Activated naive CD4-positive, alpha-beta T cell treated with anti-CD3 and anti-CD28 coated beads, Interleukin-2, amount 50 U/mL, for 16 hours (primary cell): ENCODE measurements around the gene DNER.
"Not testable (repeated sequence)": the region's sequence is repeated elsewhere in the genome, so short reads cannot be mapped to it uniquely, and the experiment has no call there.

Experiments
- DNase-seq: peaks from one replicate; pipeline ENCODE4 v3.0.0-alpha.2; 2020

Gene DNER

DNA sequence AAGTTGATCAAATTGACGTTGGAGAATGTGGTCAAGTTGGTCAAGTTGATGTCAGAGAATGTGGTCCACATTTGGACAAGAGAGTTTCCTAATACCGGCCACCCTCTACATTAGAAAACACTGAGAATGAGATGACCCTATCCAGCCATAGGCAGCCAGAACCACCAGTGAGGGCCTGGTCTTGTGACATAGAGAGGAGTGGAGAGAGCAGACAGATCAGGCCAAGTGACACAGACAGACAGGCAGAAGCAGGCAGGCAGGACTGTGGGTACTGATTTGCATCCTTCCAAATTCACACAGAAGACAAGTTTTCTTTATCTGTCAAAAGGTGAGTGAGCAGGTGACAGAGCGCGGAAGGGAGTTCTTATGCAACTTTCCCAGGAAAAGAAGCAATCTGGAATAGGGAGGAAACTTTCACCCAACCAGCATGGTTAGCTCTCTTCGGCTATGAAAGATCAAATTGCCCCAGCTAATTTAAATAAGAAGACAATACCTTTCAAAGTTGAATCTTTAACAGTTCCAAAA, 334.2 kb downstream of the DNER start:
- DNase-seq: no peak

DNA sequence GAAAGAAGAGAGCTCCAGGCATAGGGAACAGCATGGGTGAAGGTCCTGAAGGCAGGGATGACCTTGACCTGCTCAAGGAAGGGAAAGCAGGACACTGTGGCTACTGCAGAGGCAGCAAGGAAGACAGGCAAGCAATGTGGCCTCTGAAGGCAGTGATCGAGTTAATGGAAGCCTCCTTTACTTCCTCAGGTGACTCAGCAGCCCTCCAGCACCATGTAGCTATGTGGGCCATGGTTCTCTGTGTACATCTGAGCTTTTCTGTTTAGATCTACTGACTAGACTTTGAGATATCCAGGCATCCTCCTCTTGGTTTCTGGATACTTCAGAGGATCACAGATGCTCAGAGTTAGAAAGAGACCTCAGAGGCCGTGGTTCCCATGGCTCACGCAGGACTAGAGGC, 336.0 kb downstream of the DNER start:
- no peak for DNase-seq

DNA sequence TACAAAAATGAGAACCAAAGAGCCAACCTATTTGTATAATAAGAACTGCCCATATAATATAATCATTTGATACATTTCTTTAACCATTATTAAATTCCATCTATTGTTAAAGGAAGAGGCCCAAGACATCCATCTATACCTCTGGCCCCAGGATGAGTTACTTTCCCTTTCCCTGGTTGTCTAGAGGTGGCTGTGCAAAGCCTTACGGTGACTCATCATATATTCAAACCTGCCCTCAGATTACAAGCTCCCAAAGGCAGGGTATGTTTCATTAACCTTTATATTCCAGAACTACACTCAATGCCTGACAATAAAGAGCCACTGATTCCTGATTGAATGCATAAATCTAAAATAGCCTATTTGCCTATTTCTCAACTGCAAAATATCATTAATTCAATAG, 337.5 kb downstream of the DNER start:
- no peak for DNase-seq

DNA sequence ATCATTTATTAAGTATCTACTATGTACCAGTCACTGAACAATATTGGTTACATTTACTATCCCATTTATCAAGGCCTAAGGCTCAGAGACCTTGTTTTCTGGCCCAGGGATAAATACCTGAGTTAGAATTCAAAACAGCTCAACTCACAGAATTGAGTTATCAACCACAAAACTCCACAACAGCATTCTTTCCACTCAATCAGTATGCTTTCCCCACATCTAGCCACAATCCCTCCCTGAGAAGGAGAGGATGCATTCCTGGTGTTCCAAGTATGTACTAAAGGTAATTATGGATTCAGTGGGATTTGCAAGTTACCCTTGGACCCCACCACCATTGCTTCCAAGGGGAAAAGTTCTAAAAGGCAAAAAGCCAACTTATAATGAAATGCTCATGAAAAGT, 339.1 kb downstream of the DNER start:
- no peak for DNase-seq

DNA sequence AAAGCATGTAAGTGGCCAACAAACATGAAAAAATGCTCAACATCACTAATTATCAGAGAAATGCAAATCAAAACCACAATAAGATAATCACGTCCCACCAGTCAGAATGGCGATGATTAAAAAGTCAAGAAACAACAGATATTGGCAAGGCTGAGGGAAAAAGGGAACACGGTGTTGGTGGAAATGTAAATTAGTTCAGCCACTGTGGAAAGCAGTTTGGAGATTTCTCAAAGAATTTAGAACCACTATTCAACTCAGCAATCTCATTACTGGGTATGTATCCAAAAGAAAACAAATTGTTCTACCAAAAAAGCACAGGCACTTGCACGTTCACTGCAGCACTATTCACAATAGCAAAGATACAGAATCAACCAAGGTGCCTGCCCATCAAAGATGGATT, 341.0 kb downstream of the DNER start:
- not testable (repeated sequence) for DNase-seq

DNA sequence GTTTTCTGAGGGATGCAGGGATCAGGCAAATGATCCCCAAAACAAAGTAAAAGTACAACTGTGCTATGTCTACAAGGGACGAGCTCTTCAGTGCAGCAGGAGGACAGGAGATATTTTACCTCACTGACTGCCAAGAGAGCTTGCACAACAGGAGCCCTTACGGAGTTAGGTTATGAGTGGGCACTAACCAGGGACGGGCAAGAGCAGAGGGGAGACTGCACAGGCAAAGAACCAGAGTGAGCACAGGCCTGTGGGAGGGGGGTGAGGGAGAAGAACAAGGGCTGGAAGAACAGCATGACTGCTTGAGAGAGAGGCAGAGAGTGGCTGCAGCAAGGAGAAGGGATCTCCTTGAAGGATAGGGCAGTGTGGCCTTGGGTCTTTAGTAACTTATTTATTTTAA, 342.1 kb downstream of the DNER start:
- no peak for DNase-seq

DNA sequence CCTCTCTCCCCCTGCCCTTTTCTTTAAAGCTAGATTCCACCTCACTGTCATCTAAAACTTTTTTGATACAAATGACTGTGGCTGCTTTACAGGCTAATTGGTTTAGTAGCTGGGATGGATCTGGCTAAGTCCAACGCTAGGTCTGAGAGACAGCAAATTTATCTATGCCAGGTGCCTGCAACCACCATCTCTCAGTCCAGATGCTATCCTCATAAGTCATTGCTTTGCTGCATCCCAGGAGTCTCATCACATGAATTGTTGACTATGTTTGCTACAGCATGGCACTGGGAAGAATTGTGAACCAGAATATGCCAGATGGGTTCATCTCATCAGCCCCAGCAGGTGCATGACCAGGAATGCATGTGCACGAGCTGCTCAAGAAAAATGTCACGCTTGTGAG, 343.3 kb downstream of the DNER start:
- DNase-seq: no peak

DNA sequence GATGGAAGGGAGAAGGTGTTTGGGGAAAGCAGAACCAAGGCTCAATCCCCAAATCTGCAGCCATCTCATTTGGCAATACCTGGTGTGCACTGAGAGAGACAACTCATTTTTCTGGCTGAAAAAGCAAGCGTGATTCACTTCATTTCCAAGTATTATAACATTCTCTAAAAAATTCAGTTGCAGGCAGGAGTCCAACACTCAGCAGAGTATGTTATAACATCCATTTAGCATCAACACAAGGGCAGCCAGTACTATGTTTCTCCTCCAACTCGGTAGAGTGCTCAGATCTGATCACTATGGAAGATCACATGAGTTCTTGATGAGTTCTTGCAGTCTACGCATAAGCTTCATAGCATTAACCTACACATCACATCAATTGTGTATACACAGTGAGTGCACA, 343.8 kb downstream of the DNER start:
- no peak for DNase-seq

DNA sequence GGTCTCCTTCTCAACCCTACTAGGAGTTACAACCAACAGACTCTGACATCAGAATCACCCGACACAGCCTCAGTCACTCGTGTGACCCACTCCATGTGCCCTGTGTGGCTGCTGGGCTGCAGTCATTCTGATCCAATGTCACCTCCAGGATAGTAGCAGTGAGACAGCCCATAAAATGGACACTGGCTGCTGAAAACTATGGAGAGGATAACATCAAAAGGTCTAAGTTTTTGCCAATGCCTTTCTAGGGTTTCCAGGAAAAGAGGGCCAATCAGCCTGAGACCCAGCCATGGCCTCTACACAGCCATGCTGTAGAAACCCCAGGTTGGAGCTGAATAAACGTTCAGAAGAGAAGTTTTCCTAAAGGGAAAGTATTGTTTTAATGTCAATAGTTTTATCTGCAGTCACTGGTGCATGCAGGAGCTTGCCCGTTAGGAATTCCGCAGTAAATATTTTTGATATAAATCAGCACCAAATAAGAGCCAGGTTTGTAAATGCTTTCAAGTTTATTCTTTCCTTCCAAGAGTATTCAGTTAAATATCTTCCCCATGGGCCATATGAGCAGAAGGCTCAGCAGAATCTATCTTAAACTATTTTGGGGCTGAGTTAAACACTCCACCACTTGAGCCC, 351.1 kb downstream of the DNER start:
- no peak for DNase-seq

DNA sequence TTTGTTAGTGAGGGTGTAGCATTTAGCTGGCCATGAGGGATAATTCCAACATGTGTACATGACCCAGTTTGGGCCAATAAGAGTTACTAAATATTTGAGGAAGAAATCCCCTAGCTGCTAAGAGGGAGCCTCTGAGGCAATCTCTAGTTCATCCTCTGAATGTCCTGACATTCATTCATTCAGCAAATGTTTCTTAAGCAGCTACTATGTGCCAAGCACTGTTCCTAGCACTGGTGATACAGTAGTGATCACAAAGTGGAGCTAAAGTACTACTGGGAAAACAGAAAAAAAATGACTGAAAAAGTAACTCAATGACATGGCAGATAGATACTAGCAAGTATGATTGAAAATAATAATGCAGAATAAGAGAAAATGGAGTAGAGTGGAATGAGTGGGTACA, 363.5 kb downstream of the DNER start:
- DNase-seq: no peak

DNA sequence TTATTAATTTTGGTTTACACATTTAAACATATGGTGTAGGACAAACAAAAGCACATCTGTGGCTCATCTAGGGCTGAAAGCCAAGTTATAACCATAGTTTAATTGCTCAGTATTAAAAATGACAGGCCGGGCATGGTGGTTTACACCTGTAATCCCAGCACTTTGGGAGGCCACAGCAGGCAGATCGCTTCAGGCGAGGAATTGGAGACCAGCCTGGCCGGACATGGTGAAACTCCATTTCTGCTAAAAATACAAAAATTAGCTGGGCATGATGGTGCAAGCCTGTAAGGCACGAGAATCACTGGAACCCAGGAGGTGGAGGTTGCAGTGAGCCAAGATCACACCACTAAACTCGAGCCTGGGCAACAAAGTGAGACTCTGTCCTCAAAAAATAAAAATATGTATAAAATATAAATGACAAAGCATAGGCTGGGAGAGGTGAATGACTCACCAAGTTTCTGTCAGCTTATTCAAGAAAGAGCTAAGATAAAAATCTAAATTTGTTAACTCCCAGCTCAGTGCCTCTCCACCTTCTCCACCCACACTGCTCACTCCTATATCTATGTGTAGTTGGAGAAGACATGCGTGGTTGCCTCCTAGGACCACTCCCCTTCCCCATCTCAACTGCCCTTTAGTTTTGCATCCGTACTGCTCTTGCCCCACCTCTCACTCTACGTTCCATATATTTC, 364.1 kb downstream of the DNER start:
- DNase-seq: no peak

DNA sequence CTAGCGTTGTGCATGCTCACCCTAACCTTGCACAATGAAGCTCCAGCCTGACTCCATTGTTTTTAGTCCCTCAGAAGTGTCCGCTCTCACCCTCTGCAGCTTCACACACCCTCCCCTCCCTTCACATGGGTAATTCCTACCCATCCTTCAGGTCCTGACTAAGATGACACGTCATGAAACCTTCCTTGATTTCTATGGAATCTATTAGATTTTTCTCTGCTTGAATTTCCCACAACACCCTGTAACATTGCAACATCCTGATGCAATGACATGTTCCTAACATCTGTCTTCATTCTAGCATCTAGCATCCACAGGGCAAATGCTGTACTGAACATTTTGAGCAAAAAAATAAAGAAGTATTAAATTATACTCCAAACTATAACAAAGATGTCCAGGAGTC, 366.2 kb downstream of the DNER start:
- DNase-seq: no peak

DNA sequence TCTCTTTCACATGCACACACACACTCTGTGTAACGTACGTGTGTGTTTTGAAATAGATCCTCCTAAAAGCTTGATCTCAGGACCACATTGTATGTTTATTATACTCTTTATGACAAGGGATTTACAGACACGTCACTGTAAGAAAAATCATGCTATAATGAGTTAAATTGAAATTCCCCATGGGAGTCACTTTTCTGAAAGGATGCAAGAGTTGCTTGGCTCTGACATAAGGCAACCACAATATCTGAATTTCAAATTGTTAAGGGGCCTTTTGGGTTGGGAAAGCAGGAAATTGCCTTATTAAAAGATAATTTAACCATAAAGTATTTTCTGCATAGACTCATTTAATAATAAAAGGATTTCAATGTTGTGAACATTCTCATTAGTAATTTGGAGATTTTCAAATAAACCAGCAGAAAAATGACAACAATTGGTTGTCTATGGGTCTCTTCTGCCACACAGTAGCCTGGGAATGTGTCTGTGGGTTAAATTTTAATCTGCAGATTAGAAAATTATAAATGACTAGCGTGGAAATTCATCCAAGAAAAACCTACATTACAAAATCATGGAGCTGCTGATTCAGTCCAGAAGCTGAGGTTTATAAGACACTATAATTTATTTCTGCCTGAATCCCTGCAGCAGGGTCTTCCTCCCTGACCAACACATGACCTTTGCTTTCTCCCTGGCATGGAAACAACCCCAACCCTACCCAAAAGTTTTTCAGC, 367.4 kb downstream of the DNER start:
- DNase-seq: no peak

DNA sequence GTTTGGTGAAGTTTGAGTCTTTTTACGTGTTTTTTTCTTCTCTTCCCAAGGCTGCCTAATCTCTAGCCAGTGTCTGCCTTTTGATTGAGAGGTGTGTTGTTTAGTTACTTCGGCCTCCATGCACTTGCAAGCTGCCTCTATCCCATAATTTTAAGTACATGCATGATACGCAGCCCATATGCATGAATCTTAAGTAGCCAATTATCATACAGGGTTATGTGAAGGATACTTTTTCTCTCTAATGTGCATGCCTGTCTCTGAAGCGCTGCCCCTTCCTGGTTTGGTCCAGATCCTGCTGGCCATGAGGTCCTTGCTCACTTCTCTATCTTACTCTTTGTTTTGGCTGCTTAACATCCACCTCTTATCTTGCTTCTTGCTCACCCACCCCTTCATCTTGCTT, 369.4 kb downstream of the DNER start:
- DNase-seq: no peak

DNA sequence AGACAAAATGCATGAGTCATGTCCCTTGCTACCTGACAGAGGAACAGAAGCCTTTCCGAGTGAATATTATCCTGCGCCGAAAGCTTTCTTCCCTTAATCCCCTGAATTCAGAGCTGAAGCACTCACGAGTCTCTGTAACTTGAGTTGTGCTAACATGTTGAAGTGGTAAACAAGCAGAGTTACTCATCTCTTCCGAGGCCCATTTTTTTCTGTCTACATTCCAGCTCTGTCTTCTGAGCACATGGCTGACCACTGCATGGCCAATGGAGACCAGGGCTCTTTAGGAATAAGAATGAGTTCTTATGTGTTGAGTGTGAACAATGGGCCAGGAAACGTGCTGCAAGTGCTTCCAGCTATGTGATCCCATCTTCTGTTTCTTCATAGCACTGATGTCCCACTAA, 370.2 kb downstream of the DNER start:
- no peak for DNase-seq

DNA sequence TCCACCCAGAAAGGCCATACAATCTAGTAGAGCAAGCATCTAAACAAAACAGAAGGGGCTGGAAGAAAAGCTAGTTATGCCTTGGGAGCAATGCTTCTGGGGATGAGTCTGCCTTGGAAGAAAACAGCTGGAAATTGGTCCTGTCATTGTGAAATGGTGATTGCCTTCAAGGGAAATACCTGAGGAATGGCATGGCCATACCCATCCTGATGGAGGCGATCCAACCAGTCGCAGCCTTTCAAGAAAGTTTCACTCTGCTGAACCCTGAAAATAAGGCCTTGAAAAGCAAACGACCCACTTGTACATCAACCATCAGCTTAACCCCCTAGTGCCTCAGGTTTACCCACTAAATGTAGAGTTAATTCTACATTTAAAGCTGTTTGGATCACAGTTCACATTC, 370.7 kb downstream of the DNER start:
- DNase-seq: no peak

DNA sequence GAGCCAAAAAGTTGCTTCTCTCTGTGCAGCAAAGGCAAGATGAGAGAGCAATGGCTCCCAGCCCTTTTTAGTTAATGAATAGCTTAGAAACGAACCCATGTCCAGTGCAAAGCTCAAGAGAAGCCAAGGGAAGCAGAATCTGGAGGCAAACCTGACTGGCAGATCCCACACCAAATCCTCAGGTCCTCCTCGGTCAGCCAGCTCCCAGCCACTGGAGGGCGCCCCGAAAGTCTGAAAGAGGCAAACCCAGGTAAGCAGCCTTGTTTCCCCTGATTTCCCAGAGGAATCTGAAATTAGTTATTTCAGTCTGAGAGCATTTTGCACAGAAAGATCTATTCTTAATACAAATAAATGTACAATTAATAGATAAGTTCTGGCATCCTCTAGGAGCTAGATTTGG, 372.0 kb downstream of the DNER start:
- no peak for DNase-seq

DNA sequence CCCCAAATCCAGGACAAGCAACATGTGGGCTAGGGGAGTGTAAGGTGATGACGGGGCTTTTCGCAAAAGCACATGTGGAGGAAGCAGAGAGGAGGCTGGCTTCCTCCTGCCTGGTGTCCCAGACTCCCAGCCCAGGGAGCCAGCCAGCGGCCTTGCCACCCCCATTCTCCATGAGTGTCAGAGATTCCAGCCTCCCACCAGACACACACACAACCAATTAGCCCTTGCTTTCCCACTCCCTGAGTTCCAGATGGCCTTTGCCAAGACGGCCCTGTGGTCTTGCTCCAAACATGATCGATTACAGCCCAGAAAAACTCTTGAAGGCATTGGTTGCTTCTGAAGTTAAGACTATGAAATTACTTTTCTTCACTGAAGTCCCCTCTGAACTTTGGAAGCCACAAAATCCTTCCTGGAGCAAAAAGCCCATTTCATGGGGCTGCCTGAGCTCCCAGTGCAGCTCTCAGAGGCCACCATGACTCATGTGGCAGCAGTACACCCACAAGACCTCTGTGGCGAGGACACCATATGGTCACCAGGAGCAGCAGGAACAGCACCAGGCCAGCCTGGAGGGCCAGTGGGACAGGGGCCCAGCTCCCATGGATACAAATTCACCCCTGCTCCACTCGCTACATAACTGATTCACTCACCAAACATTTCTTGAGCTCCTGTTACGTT, 374.1 kb downstream of the DNER start:
- DNase-seq: no peak

DNA sequence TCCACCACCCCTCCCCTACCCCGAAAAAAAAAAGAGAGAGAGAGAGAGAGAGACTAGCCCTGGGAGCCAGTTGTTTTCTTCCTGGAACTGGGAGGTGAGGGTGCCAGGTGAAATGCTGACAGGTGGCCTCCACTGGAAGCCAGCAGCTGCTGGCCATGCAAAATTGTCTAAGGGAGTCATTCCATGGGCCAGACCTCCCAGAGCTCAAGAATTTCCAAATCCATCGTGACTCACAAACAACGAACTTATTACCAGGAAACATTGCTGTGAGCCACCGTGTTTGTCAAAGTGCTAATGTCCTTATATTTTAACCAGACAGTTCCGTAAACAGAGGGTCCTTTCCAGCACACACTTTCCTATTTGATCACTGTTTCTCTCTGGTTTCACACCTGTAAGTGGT, 374.7 kb downstream of the DNER start:
- no peak for DNase-seq

DNA sequence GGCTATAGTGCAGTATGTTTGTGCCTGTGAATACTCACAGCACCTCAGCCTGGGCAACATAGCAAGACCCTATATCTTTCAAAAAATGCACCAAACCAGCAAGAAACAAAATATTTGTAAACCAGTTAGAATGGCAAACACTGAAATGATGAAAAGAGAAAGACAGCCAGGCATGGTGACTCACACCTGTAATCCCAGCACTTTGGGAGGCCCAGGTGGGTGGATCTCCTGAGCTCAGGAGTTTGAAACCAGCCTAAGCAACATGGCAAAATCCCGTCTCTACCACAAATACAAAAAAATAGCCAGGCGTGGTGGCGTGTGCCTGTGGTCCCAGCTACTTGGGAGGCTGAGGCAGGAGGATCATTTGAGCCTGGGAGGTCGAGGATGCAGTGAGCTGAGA, 375.2 kb downstream of the DNER start:
- DNase-seq: not testable (repeated sequence)

DNA sequence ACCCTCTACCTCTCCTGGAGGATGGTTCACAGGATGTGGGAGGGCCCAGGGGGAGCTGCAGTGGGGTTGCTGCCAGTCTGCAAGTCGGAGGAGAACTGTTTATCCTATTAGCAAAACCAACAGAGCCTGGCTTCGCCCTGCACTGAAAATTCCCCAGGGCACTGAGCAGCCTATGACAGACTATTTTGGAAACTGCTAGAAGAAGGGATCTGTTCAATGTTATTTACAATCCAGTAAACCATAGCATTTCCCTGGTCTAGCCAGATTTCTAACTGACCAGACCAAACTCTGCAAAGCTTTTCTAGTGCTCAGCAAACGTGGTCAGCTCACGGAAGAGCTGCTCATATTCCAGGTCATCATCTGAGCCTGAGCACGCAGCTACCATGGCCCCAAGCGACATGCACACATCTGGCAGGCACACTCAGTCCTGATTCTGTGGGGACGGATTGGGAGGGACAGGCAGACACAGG, 378.4 kb downstream of the DNER start:
- no peak for DNase-seq

DNA sequence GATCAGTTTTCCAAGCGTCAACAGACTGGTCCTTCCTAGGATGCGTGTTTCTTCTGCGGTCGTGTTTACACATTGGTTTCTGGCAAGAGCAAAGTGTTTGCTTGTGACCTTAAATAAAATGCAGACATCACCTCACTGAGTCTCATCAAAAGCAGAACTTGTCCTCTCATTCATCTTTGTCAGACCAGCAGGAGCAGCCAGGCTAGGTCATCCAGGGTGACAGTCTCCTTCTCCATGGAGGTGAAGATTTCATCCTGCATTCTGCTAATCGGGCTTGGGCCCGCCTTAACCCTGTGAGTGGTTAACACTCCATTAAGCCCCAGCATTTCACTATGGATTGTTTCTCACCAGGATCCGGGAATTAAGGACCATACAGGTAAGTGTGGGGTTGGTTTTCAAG, 379.0 kb downstream of the DNER start:
- no peak for DNase-seq

DNA sequence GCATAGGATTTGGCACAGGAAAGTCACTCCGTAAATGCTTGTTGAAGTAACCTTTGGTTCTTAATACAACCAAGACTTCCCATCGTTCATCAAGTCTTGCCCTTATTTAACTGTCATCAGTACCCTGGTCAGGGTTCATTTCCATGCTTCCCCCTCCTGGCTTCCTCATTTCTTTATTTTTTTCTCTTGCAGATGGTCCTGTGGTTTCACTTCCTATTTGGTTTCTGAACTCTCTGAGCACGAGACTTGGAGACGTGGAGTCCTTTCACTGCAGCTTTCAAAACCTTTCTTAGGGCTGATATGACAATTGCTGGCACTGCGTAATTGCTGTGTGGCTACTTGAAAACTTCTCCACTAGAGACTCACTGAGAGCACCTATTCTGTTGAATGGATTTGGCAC, 383.4 kb downstream of the DNER start:
- DNase-seq: no peak

DNA sequence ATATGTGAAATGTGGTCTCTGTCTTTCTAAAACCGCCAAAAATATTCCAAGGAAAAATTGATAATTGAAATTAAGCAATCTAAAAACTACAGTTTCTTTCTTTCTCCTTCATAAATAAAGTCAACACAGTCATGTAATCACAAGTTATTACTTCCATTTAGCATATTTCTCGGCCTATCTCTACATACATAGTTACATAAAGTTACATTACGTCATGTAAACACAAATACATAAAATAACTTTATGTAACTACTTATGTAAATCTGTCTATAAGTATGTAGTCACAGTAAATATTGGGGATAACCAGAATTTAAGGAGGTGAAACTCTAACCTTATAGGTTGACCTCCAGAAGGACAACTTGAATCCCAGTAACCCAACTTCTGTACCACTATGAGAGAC, 394.8 kb downstream of the DNER start:
- DNase-seq: no peak
